ENCODE data around the gene RRBP1. TPM values are rescaled to one million over a fixed set of nuclear protein-coding genes. Genes with fewer than 3 reads are reported as not detected.

RRBP1 gene
- total and polyA plus RNA-seq, 2 of the 4 experiments (the other 2 are of a cell fraction), result 90.2 to 136 TPM

GRCh38 chr20:17587824-17588223, 94.2 kb downstream of the RRBP1 start:
- Histone ChIP-seq H3K4me3 (ENCODE audit: insufficient read depth, low read depth, low read length) (no peak overlapping the region), H3K14ac (replicated peaks; ENCODE audit: low read depth, low read length) (no peak overlapping the region), H3K9me1 (ENCODE audit: insufficient read depth, low read length) (peaks cover 17% of the 10 kb centered on the region), H3K4me1 (ENCODE audit: control insufficient read depth, insufficient read depth, low read length) (peaks cover 12% of the 10 kb centered on the region), H3K27me3 (ENCODE audit: control insufficient read depth, insufficient read depth, low read length) (no peaks in the 10 kb centered on the region), H4K91ac (ENCODE audit: insufficient read depth, low read depth, low read length) (no peak overlapping the region), H2BK15ac (ENCODE audit: low read depth, low read length) (no peak overlapping the region), H3K4me2 (ENCODE audit: low read depth, low read length) (no peak overlapping the region), H4K20me1 (ENCODE audit: insufficient read depth, low read length) (peaks cover 95% of the 10 kb centered on the region), H3K79me1 (ENCODE audit: low read depth in 1 of 2, low read length in 2 of 2) (peaks cover 3 to 59% of the 10 kb centered on the region in 2 experiments), H2BK20ac (ENCODE audit: low read depth, low read length) (no peak overlapping the region), H2AK9ac (replicated peaks; ENCODE audit: low read depth, low read length, poor library complexity) (no peak overlapping the region), H3K36me3 (ENCODE audit: control insufficient read depth, insufficient read depth, low read length) (peaks cover 10% of the 10 kb centered on the region), H2BK5ac (ENCODE audit: low read depth, low read length, poor library complexity, severe bottlenecking) (no peak overlapping the region), H3K18ac (ENCODE audit: low read depth, low read length) (no peak overlapping the region), H3K27ac (ENCODE audit: insufficient read depth, low read length) (no peak overlapping the region), H3K23ac (ENCODE audit: low read depth, low read length) (no peak overlapping the region; the same call in 1 of the 2 replicates), H4K8ac (ENCODE audit: low read depth in 2 of 2, low read length in 2 of 2) (no peak overlapping the region), H3K4ac (ENCODE audit: low read depth, low read length) (no peak overlapping the region), H2AK5ac (ENCODE audit: low read depth, low read length) (no peak overlapping the region), H4K5ac (ENCODE audit: low read depth, low read length) (no peak overlapping the region), H2BK120ac (ENCODE audit: low read depth, low read length) (no peak overlapping the region), H3K56ac (ENCODE audit: extremely low read depth, insufficient read depth, low read length) (no peak overlapping the region), H3K9me3 (ENCODE audit: control insufficient read depth, insufficient read depth, low read length) (no peaks in the 10 kb centered on the region), H2AFZ (replicated peaks; ENCODE audit: low read length, poor library complexity) (no peak overlapping the region), H3K9ac (ENCODE audit: low read depth, low read length) (no peak overlapping the region)
- no peak for ATAC-seq (ENCODE audit: low read depth)
- WGBS, 2 experiments (ENCODE audit: extremely low coverage in 2 of 2, insufficient read length in 1 of 2), result 97% methylated on average over 3 of the region's 3 CpGs; no CpG with 5 or more reads in 1 of the 2 experiments
- in situ Hi-C loops (cut with MboI; ENCODE audit: low sequenced_read_pairs), result no loop called here
- POLR2A ChIA-PET (ENCODE audit: unreplicated experiment), result no interaction called here
- no peak for TF ChIP-seq NFE2L2 (IDR thresholded peaks at IDR 0.05; ENCODE audit: low read depth, low read length)
- TF ChIP-seq CTCF (conservative IDR thresholded peaks at IDR 0.05; ENCODE audit: low read depth, low read length), result no peak
- intact Hi-C loops (cut with micrococcal nuclease), result no loop called here
- CTCF ChIA-PET, result no interaction called here
- no peak for DNase-seq
- dilution Hi-C loops (cut with HindIII; ENCODE audit: low sequenced_read_pairs, unreplicated experiment), result no loop called here
- BruUV-seq (replicated peaks), result no TSS peak
